GM18520 (cell line): ENCODE results near the gene PUM1.
"Not testable (repeated sequence)": the region's sequence is repeated elsewhere in the genome, so short reads cannot be mapped to it uniquely, and the experiment has no call there.

Experiments used
- ATAC-seq: cut with Tn5 transposase; IDR thresholded peaks from one replicate; pipeline ENCODE4 v1.9.1; 2021; ENCODE audit not compliant: unreplicated experiment

The PUM1 gene

GRCh38 chr1:31063631-31064030 is 1.9 kb downstream of the PUM1 start:
- no peak for ATAC-seq

- no peak for ATAC-seq
Measured at GRCh38 chr1:31062867-31063380, 2.6 kb downstream of the PUM1 start.

GRCh38 chr1:31062162-31062866 is 3.2 kb downstream of the PUM1 start:
- ATAC-seq: not testable (repeated sequence)

GRCh38 chr1:31058012-31058411 is 7.5 kb downstream of the PUM1 start:
- no peak for ATAC-seq

- ATAC-seq: no peak
Measured at GRCh38 chr1:31055953-31056352, 9.6 kb downstream of the PUM1 start.

- ATAC-seq: no peak
Measured at GRCh38 chr1:31055501-31055900, 10.0 kb downstream of the PUM1 start.

- ATAC-seq: no peak
Measured at GRCh38 chr1:31054958-31055481, 10.5 kb downstream of the PUM1 start.

- no peak for ATAC-seq
Measured at GRCh38 chr1:31054349-31054748, 11.2 kb downstream of the PUM1 start.

GRCh38 chr1:31052613-31053012 is 12.9 kb downstream of the PUM1 start:
- not testable (repeated sequence) for ATAC-seq

- ATAC-seq: no peak
Measured at GRCh38 chr1:31051611-31052010, 13.9 kb downstream of the PUM1 start.

GRCh38 chr1:31047507-31047906 is 18.0 kb downstream of the PUM1 start:
- ATAC-seq: not testable (repeated sequence)

GRCh38 chr1:31043631-31044030 is 21.9 kb downstream of the PUM1 start:
- ATAC-seq: no peak

- no peak for ATAC-seq
Measured at GRCh38 chr1:31042656-31043055, 22.9 kb downstream of the PUM1 start.

GRCh38 chr1:31041529-31041928 is 24.0 kb downstream of the PUM1 start:
- ATAC-seq: no peak

GRCh38 chr1:31040038-31040437 is 25.5 kb downstream of the PUM1 start:
- ATAC-seq: no peak

GRCh38 chr1:31038935-31039334 is 26.6 kb downstream of the PUM1 start:
- not testable (repeated sequence) for ATAC-seq

GRCh38 chr1:31038360-31038759 is 27.2 kb downstream of the PUM1 start:
- ATAC-seq: no peak

GRCh38 chr1:31036749-31037500 is 28.6 kb downstream of the PUM1 start:
- no peak for ATAC-seq

GRCh38 chr1:31033598-31033997 is 31.9 kb downstream of the PUM1 start:
- no peak for ATAC-seq

- ATAC-seq: no peak
Measured at GRCh38 chr1:31032266-31032665, 33.3 kb downstream of the PUM1 start.

- no peak for ATAC-seq
Measured at GRCh38 chr1:31031330-31032143, 34.0 kb downstream of the PUM1 start.
